HEK293 (cell line): ENCODE measurements around the gene STMND1.

Source experiments
- WT1 ChIP-seq: fragments of 450-650 bp; formaldehyde crosslinking; IDR thresholded peaks from 2 replicates; pipeline ENCODE4 v1.5.1; 2016; ENCODE audit warnings: missing biosample characterization, missing genetic modification characterization
- ZBTB10 ChIP-seq: fragments of 450-650 bp; formaldehyde crosslinking; IDR thresholded peaks from 2 replicates; pipeline ENCODE4 v1.5.1; 2016; ENCODE audit warnings: missing biosample characterization, missing genetic modification characterization
- ZBTB8A ChIP-seq: fragments of 450-650 bp; formaldehyde crosslinking; IDR thresholded peaks from 2 replicates; pipeline ENCODE4 v1.5.1; 2016; ENCODE audit warnings: missing biosample characterization, missing genetic modification characterization
- ZNF133 ChIP-seq: fragments of 450-650 bp; formaldehyde crosslinking; IDR thresholded peaks from 2 replicates; pipeline ENCODE4 v1.5.1; 2016; ENCODE audit warnings: missing biosample characterization, missing genetic modification characterization
- ZNF292 ChIP-seq: fragments of 450-650 bp; formaldehyde crosslinking; IDR thresholded peaks from 2 replicates; pipeline ENCODE4 v1.5.1; 2016; ENCODE audit warnings: low read depth, missing biosample characterization, missing genetic modification characterization, borderline replicate concordance
- ZNF600 ChIP-seq: fragments of 450-650 bp; formaldehyde crosslinking; IDR thresholded peaks from 2 replicates; pipeline ENCODE4 v1.5.1; 2016; ENCODE audit warnings: missing biosample characterization, missing genetic modification characterization
- ZNF626 ChIP-seq: fragments of 450-650 bp; sonication (Bioruptor Pico); formaldehyde crosslinking; IDR thresholded peaks from 2 replicates; pipeline ENCODE4 v1.5.1; 2018; ENCODE audit warnings: missing biosample characterization, missing genetic modification characterization, inconsistent platforms
- ZNF660 ChIP-seq: fragments of 450-650 bp; IDR thresholded peaks from 2 replicates; pipeline ENCODE4 v1.5.1; 2018; ENCODE audit warnings: missing biosample characterization, mild to moderate bottlenecking, missing genetic modification characterization

The STMND1 gene

GRCh38 chr6:17179530-17180073, 77.8 kb downstream of the STMND1 start (continued):
- TF ChIP-seq ZBTB10 (tag by site-specific recombination) (no peak), WT1 (tag by site-specific recombination) (peak; percentile 69; the same call in 1 of the 2 replicates), ZBTB8A (tag by site-specific recombination) (no peak), ZNF133 (tag by site-specific recombination) (no peak), ZNF626 (tag by site-specific recombination) (no peak), ZNF660 (tag by site-specific recombination) (no peak), ZNF292 (no peak), ZNF600 (tag by site-specific recombination) (no peak)
